CD14-positive monocyte (primary cell): Measurements from ENCODE around the gene CAPS2. TPM values are rescaled to one million over a fixed set of nuclear protein-coding genes. Genes with fewer than 3 reads are reported as not detected.

ENCODE experiments used
- DNase-seq, 3 donors: peaks; one replicate each; pipeline ENCODE4 v3.0.0-alpha.2; 2011 to 2022
- H2AFZ ChIP-seq: 2 replicates; pipeline ENCODE4 v1.6.0; 2012; ENCODE audit warnings: mild to moderate bottlenecking, low read depth, low read length, inconsistent platforms; ENCODE audit not compliant: insufficient read depth, poor library complexity, severe bottlenecking
- H3K27ac ChIP-seq, 2 donors: 1 replicate in 1 of 2; 2 replicates in 1 of 2; pipeline ENCODE4 v1.5.1; 2012 to 2013; ENCODE audit warnings: low read length in 2 of 2, control low read depth in 1 of 2, inconsistent platforms in 1 of 2, low read depth in 1 of 2, mild to moderate bottlenecking in 1 of 2
- H3K27me3 ChIP-seq, 2 donors: one replicate each; pipeline versions ENCODE4 v1.6.0 to v1.6.1; 2011 to 2013; ENCODE audit warnings: low read length in 2 of 2; ENCODE audit not compliant: control insufficient read depth in 2 of 2, insufficient read depth in 2 of 2
- H3K36me3 ChIP-seq, 2 donors: replicated peaks in 1 of 2; 1 replicate in 1 of 2; 2 replicates in 1 of 2; pipeline versions ENCODE4 v1.5.1 to v1.6.1; 2012 to 2013; ENCODE audit warnings: low read length in 2 of 2, control low read depth in 1 of 2, inconsistent platforms in 1 of 2, mild to moderate bottlenecking in 1 of 2; ENCODE audit not compliant: insufficient read depth in 2 of 2, control insufficient read depth in 1 of 2
- H3K4me1 ChIP-seq, 2 donors: 1 replicate in 1 of 2; 2 replicates in 1 of 2; pipeline versions ENCODE4 v1.5.1 to v1.6.1; 2012 to 2013; ENCODE audit warnings: low read length in 2 of 2, control low read depth in 1 of 2, inconsistent platforms in 1 of 2, mild to moderate bottlenecking in 1 of 2, moderate library complexity in 1 of 2; ENCODE audit not compliant: insufficient read depth in 2 of 2, control insufficient read depth in 1 of 2
- H3K4me2 ChIP-seq: replicated peaks from 2 replicates; pipeline ENCODE3; 2012; ENCODE audit warnings: low read length, moderate library complexity, mild to moderate bottlenecking; ENCODE audit not compliant: poor library complexity, severe bottlenecking; ENCODE audit errors: extremely low read depth
- H3K4me3 ChIP-seq, 3 experiments: fragments of 200-600 bp in 1 of 3; sonication (generic) in 1 of 3; replicated peaks in 1 of 3; 1 replicate in 2 of 3; 2 replicates in 1 of 3; pipeline ENCODE4 v1.5.1; 2011 to 2013; ENCODE audit warnings: low read length in 3 of 3, mild to moderate bottlenecking in 3 of 3, control low read depth in 2 of 3, low read depth in 2 of 3, inconsistent platforms in 1 of 3, moderate library complexity in 1 of 3
- H3K79me2 ChIP-seq: 2 replicates; pipeline ENCODE4 v1.6.0; 2012; ENCODE audit warnings: mild to moderate bottlenecking, control low read depth, inconsistent platforms, low read length, moderate library complexity; ENCODE audit not compliant: insufficient read depth
- H3K9ac ChIP-seq: 2 replicates; pipeline ENCODE4 v1.6.0; 2017; ENCODE audit warnings: low read length, mild to moderate bottlenecking; ENCODE audit not compliant: insufficient read depth, poor library complexity, severe bottlenecking
- H3K9me3 ChIP-seq, 2 donors: replicated peaks in 1 of 2; 1 replicate in 1 of 2; 2 replicates in 1 of 2; pipeline versions ENCODE4 v1.5.1 to v1.6.1; 2012 to 2013; ENCODE audit warnings: low read length in 2 of 2, control low read depth in 1 of 2; ENCODE audit not compliant: control insufficient read depth in 1 of 2, insufficient read depth in 1 of 2
- H4K20me1 ChIP-seq: 2 replicates; pipeline ENCODE4 v1.6.0; 2012; ENCODE audit warnings: mild to moderate bottlenecking, low read length, control low read depth, moderate library complexity; ENCODE audit not compliant: insufficient read depth
- H3K27ac Mint-ChIP-seq, 7 donors: one replicate each; pipeline ENCODE4 v1.8.0; 2020; ENCODE audit warnings: mild to moderate bottlenecking in 7 of 7, mixed read lengths in 7 of 7, moderate library complexity in 6 of 7, inconsistent platforms in 2 of 7
- H3K27me3 Mint-ChIP-seq, 3 donors: one replicate each; pipeline ENCODE4 v1.8.0; 2021 to 2022; ENCODE audit warnings: low read depth in 3 of 3, mild to moderate bottlenecking in 3 of 3, mixed read lengths in 3 of 3, moderate library complexity in 3 of 3, inconsistent platforms in 1 of 3
- H3K36me3 Mint-ChIP-seq, 2 donors: one replicate each; pipeline ENCODE4 v1.8.0; 2020; ENCODE audit warnings: mixed read lengths in 2 of 2, inconsistent platforms in 1 of 2, mild to moderate bottlenecking in 1 of 2
- H3K4me1 Mint-ChIP-seq: one replicate; pipeline ENCODE4 v1.8.0; 2020; ENCODE audit warnings: mild to moderate bottlenecking, mixed read lengths
- H3K4me3 Mint-ChIP-seq, 2 donors: one replicate each; pipeline ENCODE4 v1.8.0; 2020; ENCODE audit warnings: mild to moderate bottlenecking in 2 of 2, mixed read lengths in 2 of 2, moderate library complexity in 1 of 2
- H3K9me3 Mint-ChIP-seq, 7 donors: one replicate each; pipeline ENCODE4 v1.8.0; 2020 to 2022; ENCODE audit warnings: mixed read lengths in 7 of 7, mild to moderate bottlenecking in 6 of 7, moderate library complexity in 6 of 7, inconsistent platforms in 2 of 7
- CTCF ChIP-seq: fragments of 200-600 bp; IDR thresholded peaks from one replicate; pipeline ENCODE4 v1.8.0; 2022; ENCODE audit warnings: antibody characterized with exemption, mild to moderate bottlenecking
- WGBS: methylation state at CpG from one replicate; pipeline ENCODE4 v1.1.5; 2013; ENCODE audit warnings: missing lambda C conversion rate; ENCODE audit not compliant: insufficient coverage; 5-methylcytosine and 5-hydroxymethylcytosine counted together
- intact Hi-C, 2 donors: fragments of 100-400 bp; cut with micrococcal nuclease; formaldehyde crosslinking; loops; one replicate each; pipeline versions ENCODE4 v1.15.0 to v1.15.1; 2023
- polyA plus RNA-seq, 3 donors: library from polyadenylated mRNA; depleted of rRNA in 1 of 3; unstranded in 2 of 3; stranded (reverse) in 1 of 3; fragments of 300-500 nt in 2 of 3; fragments of >200 nt in 1 of 3; fragmentation: Illumina TruSeq in 2 of 3; gene quantifications; 1 replicate in 2 of 3; 2 replicates in 1 of 3; pipeline ENCODE4 v1.2.3, GENCODE V29; 2012 to 2021

CAPS2 gene
- polyA plus RNA-seq, 3 donors, result 0.36 to 0.49 TPM; not detected in 1

- Histone ChIP-seq H3K27ac (no peak overlapping the region), H3K9me3 (no peaks in the 10 kb centered on the region), H3K27me3 (no peaks in the 10 kb centered on the region), H3K79me2 (no peaks in the 10 kb centered on the region), H2AFZ (no peak overlapping the region), H4K20me1 (no peaks in the 10 kb centered on the region), H3K36me3 (no peaks in the 10 kb centered on the region), H3K4me3 (no peak overlapping the region), H3K4me1 (no peaks in the 10 kb centered on the region), H3K4me2 (no peak overlapping the region), H3K9ac (no peak overlapping the region)
- Mint-ChIP-seq H3K4me1 (no peaks in the 10 kb centered on the region), H3K27me3 (peaks cover 0 to 1% (median 1%) of the 10 kb centered on the region in 3 donors), H3K9me3 (peaks cover 0 to 6% (median 1%) of the 10 kb centered on the region in 7 donors), H3K27ac (peak overlapping the region in 1 of 7 donors; percentile 19), H3K4me3 (no peak overlapping the region), H3K36me3 (peaks cover 0 to 4% of the 10 kb centered on the region in 2 donors)
- no peak for DNase-seq
- intact Hi-C loops, result no loop called here
- TF ChIP-seq CTCF, result no peak
- 100% methylated on average over 1 of the region's 2 CpGs for WGBS
These were observed 44.8 kb upstream of the CAPS2 start for GRCh38 chr12:75374971-75375370.

- Histone ChIP-seq H4K20me1 (no peaks in the 10 kb centered on the region), H3K79me2 (no peaks in the 10 kb centered on the region), H3K4me3 (no peak overlapping the region), H2AFZ (no peak overlapping the region), H3K36me3 (no peaks in the 10 kb centered on the region), H3K9me3 (no peaks in the 10 kb centered on the region), H3K9ac (no peak overlapping the region), H3K4me1 (peaks cover 4 to 8% of the 10 kb centered on the region in 2 donors), H3K27me3 (no peaks in the 10 kb centered on the region), H3K27ac (no peak overlapping the region), H3K4me2 (no peak overlapping the region)
- H3K27me3 Mint-ChIP-seq, result no peaks in the 10 kb centered on the region
- H3K9me3 Mint-ChIP-seq, result peaks cover 0 to 1% (median 0%) of the 10 kb centered on the region in 7 donors
- intact Hi-C loops, result no loop called here
- DNase-seq, result no peak
- H3K27ac Mint-ChIP-seq, result peak overlapping the region in 1 of 7 donors; percentile 4
- no peak overlapping the region for H3K4me3 Mint-ChIP-seq
- peaks cover 17% of the 10 kb centered on the region for H3K4me1 Mint-ChIP-seq
- H3K36me3 Mint-ChIP-seq, result no peaks in the 10 kb centered on the region
- TF ChIP-seq CTCF, result no peak
- WGBS, result 100% methylated on average over 1 of the region's 1 CpG
These were observed 36.5 kb upstream of the CAPS2 start for GRCh38 chr12:75366629-75367028.
